Vagina (tissue), 2 donors: ENCODE measurements around the gene ZFYVE21. TPM values are rescaled to one million over a fixed set of nuclear protein-coding genes. Genes with fewer than 3 reads are reported as not detected.

ENCODE experiments used
- DNase-seq, 2 donors: peaks; one replicate each; pipeline ENCODE4 v3.0.0-alpha.2; 2017; ENCODE audit errors: extremely low spot score in 2 of 2
- H3K27ac ChIP-seq: fragments of 200-600 bp; sonication (generic); one replicate; pipeline ENCODE4 v1.5.1; 2019
- H3K27me3 ChIP-seq: fragments of 200-600 bp; sonication (generic); one replicate; pipeline ENCODE4 v1.5.1; 2019
- H3K36me3 ChIP-seq, 2 donors: fragments of 200-600 bp; sonication (generic); one replicate each; pipeline ENCODE4 v1.5.1; 2017 to 2019
- H3K4me1 ChIP-seq: fragments of 200-600 bp; sonication (generic); one replicate; pipeline ENCODE4 v1.5.1; 2019
- H3K4me3 ChIP-seq, 2 donors: fragments of 200-600 bp; sonication (generic); 1 replicate in 1 of 2; 2 replicates in 1 of 2; pipeline ENCODE4 v1.5.1; 2016 to 2019
- H3K9me3 ChIP-seq: fragments of 200-600 bp; sonication (generic); one replicate; pipeline ENCODE4 v1.5.1; 2019
- POLR2A ChIP-seq, 2 donors: fragments of 450-650 bp; IDR thresholded peaks; one replicate each; pipeline ENCODE4 v1.6.1; 2017; ENCODE audit warnings: antibody characterized with exemption in 2 of 2, mild to moderate bottlenecking in 2 of 2, moderate library complexity in 2 of 2
- POLR2AphosphoS5 ChIP-seq, 2 donors: sonication (generic); formaldehyde crosslinking; IDR thresholded peaks; one replicate each; pipeline ENCODE4 v1.9.0; 2017; ENCODE audit warnings: antibody characterized with exemption in 2 of 2, mild to moderate bottlenecking in 2 of 2, low read depth in 1 of 2; ENCODE audit not compliant: insufficient read depth in 1 of 2
- intact Hi-C: fragments of 100-400 bp; cut with DNase I; formaldehyde crosslinking; loops from one replicate; pipeline ENCODE4 v1.15.1; 2023
- total RNA-seq: library from RNA; depleted of rRNA; stranded (reverse); fragments of >200 nt; gene quantifications from one replicate; pipeline ENCODE4 v1.2.3, GENCODE V29; 2016
- TF ChIP-seq, protein P1 (sequence below), 3 experiments: fragments of 450-650 bp in 2 of 3; fragments of 200-600 bp in 1 of 3; sonication (generic) in 1 of 3; IDR thresholded peaks; one replicate each; pipeline ENCODE4 v1.5.1; 2017 to 2019; ENCODE audit warnings: antibody characterized with exemption in 3 of 3, mild to moderate bottlenecking in 2 of 3, moderate library complexity in 2 of 3

The ZFYVE21 gene
- total RNA-seq, 1 donor from 2014 or later: 172 TPM

DNA sequence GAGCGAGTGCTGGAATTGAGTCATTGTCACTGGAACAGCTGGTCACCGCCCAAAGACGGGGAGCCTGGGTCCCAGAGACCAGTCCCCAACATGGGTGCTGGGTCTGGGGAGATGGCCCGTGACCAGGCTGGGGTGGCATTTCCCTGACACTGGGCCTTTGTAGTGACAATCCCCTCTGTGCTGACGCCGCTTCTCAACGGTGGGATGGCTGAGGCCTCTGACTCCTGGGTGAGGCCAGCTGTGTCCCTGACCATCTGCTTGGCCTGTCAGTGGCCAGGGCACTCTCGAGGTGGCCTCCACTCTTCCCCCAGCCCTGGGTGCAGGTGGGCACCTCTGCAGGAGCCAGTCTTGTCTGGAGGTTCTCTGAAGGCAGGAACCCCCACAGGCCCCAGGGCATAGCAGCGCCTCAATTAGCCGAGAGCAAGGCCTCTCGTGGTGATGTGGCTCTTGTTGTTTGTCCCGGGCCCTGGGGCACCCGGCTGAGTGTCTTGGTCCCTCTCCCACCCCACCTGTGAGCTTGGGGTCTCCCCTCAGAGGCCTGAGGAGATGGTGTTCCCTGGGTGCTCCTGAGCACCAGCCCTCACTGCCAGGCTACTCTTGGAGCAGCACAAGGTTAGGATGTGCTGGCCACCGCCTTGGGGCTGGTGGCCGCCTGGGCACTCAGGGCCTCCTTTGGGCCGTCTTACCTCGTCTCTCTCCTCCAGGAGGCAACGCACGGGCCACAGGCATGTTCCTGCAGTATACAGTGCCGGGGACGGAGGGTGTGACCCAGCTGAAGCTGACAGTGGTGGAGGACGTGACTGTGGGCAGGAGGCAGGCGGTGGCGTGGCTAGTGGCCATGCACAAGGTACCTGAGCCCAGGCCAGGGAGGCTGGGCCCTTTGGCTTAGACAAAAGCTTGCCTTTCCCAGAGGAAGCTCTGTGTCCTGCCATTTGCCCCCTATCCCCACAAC lies 16.6 kb downstream of the ZFYVE21 start:
- intact Hi-C loops: no loop called here
- H3K27me3 ChIP-seq: no peaks in the 10 kb centered on the region
- no peak overlapping the region for H3K4me3 ChIP-seq
- DNase-seq: no peak
- no peak overlapping the region for H3K27ac ChIP-seq
- TF ChIP-seq, protein P1, sequence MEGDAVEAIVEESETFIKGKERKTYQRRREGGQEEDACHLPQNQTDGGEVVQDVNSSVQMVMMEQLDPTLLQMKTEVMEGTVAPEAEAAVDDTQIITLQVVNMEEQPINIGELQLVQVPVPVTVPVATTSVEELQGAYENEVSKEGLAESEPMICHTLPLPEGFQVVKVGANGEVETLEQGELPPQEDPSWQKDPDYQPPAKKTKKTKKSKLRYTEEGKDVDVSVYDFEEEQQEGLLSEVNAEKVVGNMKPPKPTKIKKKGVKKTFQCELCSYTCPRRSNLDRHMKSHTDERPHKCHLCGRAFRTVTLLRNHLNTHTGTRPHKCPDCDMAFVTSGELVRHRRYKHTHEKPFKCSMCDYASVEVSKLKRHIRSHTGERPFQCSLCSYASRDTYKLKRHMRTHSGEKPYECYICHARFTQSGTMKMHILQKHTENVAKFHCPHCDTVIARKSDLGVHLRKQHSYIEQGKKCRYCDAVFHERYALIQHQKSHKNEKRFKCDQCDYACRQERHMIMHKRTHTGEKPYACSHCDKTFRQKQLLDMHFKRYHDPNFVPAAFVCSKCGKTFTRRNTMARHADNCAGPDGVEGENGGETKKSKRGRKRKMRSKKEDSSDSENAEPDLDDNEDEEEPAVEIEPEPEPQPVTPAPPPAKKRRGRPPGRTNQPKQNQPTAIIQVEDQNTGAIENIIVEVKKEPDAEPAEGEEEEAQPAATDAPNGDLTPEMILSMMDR (IDR thresholded peaks at IDR 0.05): no peak
- no peak for TF ChIP-seq POLR2A (IDR thresholded peaks at IDR 0.05)
- no peak for TF ChIP-seq POLR2AphosphoS5 (IDR thresholded peaks at IDR 0.05; ENCODE audit: insufficient read depth in 1 of 2, low read depth in 1 of 2)
- no peaks in the 10 kb centered on the region for H3K9me3 ChIP-seq
- H3K4me1 ChIP-seq: peaks cover 74% of the 10 kb centered on the region
- H3K36me3 ChIP-seq: peaks cover 0 to 54% of the 10 kb centered on the region in 2 donors

- Histone ChIP-seq H3K27ac (no peak overlapping the region), H3K27me3 (no peaks in the 10 kb centered on the region), H3K4me1 (peaks cover 71% of the 10 kb centered on the region), H3K36me3 (peaks cover 0 to 46% of the 10 kb centered on the region in 2 donors), H3K9me3 (no peaks in the 10 kb centered on the region), H3K4me3 (no peak overlapping the region)
- intact Hi-C loops: no loop called here
- DNase-seq: no peak
- TF ChIP-seq POLR2AphosphoS5 (IDR thresholded peaks at IDR 0.05; ENCODE audit: insufficient read depth in 1 of 2, low read depth in 1 of 2) (no peak), POLR2A (IDR thresholded peaks at IDR 0.05) (no peak)
- TF ChIP-seq, protein P1 (IDR thresholded peaks at IDR 0.05): no peak
Measured at GRCh38 chr14:103732868-103733620, 17.4 kb downstream of the ZFYVE21 start.

- Histone ChIP-seq H3K27me3 (no peaks in the 10 kb centered on the region), H3K27ac (no peak overlapping the region), H3K4me1 (peaks cover 67% of the 10 kb centered on the region), H3K4me3 (no peak overlapping the region), H3K9me3 (no peaks in the 10 kb centered on the region), H3K36me3 (peaks cover 0 to 41% of the 10 kb centered on the region in 2 donors)
- DNase-seq: no peak
- intact Hi-C loops: no loop called here
- TF ChIP-seq POLR2A (IDR thresholded peaks at IDR 0.05) (no peak), POLR2AphosphoS5 (IDR thresholded peaks at IDR 0.05; ENCODE audit: insufficient read depth in 1 of 2, low read depth in 1 of 2) (no peak)
- TF ChIP-seq, protein P1 (IDR thresholded peaks at IDR 0.05): no peak
Measured at GRCh38 chr14:103733651-103734050, 18.0 kb downstream of the ZFYVE21 start.

DNA sequence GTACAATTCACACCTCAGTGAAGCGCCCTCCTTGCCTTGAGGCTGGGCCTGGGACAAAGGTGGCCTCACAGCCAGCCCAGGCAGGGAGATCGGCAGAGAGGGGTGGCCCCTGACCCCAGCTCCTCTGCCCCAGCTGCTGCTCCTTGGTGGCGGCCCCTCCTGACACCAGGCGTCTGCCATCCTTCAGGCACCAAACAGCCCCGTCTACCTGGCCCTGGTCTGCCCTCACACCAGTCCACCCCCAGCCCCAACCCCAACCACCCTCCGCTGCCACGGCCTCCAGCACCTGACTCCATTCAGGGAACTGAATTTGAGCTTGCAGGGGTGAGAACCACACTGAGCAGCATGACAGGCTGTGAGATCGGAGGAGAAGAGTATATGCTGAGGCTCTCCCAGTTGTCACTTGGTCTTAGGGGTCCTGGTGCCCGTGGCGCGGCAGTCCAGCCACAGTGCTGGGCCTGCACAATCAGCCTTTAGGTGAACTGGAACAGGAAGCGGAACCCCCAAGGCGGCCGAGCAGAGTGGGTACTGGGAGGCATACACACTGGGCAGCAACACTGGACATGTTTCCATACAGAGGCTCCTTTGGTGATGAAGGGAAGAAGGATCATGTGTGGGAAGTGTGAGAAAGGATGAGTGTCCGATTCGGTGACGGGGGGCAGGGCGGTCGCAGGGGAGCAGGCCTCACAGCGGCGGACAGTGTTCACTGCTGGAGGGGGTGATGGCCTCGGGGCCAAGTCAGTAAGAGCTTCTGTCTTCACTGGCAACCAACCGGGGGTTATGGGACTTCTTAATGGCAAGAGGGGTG lies 18.7 kb downstream of the ZFYVE21 start:
- DNase-seq: no peak
- intact Hi-C loops: no loop called here
- H3K4me3 ChIP-seq: no peak overlapping the region
- no peaks in the 10 kb centered on the region for H3K27me3 ChIP-seq
- TF ChIP-seq, protein P1 (IDR thresholded peaks at IDR 0.05): no peak
- TF ChIP-seq POLR2A (IDR thresholded peaks at IDR 0.05): no peak
- no peak for TF ChIP-seq POLR2AphosphoS5 (IDR thresholded peaks at IDR 0.05; ENCODE audit: insufficient read depth in 1 of 2, low read depth in 1 of 2)
- H3K4me1 ChIP-seq: peaks cover 67% of the 10 kb centered on the region
- H3K36me3 ChIP-seq: peaks cover 0 to 37% of the 10 kb centered on the region in 2 donors
- no peaks in the 10 kb centered on the region for H3K9me3 ChIP-seq
- H3K27ac ChIP-seq: no peak overlapping the region
